MM.1S (cell line): ENCODE measurements around the gene CTNNBL1.

Experiments used
- DNase-seq: peaks from one replicate; pipeline ENCODE4 v3.0.0-alpha.2; 2015
- H2AFZ ChIP-seq: fragments of 300-600 bp; sonication (generic); 2 replicates; pipeline ENCODE4 v1.6.0; 2016; ENCODE audit warnings: antibody characterized with exemption, low read length
- H3F3A ChIP-seq: fragments of 300-600 bp; sonication (generic); 2 replicates; pipeline ENCODE4 v1.6.1; 2016; ENCODE audit warnings: mild to moderate bottlenecking, antibody characterized with exemption, low read length, moderate library complexity, mixed read lengths; ENCODE audit not compliant: insufficient read depth
- H3K27ac ChIP-seq: fragments of 300-600 bp; sonication (generic); 2 replicates; pipeline ENCODE4 v1.5.1; 2016; ENCODE audit warnings: mild to moderate bottlenecking, low read length
- H3K27me3 ChIP-seq: fragments of 300-600 bp; sonication (generic); replicated peaks from 2 replicates; pipeline ENCODE4 v1.6.0; 2016; ENCODE audit warnings: low read length; ENCODE audit not compliant: insufficient read depth
- H3K36me3 ChIP-seq: fragments of 300-600 bp; sonication (generic); replicated peaks from 2 replicates; pipeline ENCODE4 v1.6.1; 2016; ENCODE audit warnings: mild to moderate bottlenecking, low read length, mixed read lengths; ENCODE audit not compliant: insufficient read depth
- H3K4me1 ChIP-seq: fragments of 300-600 bp; sonication (generic); 2 replicates; pipeline ENCODE4 v1.6.1; 2016; ENCODE audit warnings: low read length, mixed read lengths
- H3K4me2 ChIP-seq: fragments of 300-600 bp; sonication (generic); 2 replicates; pipeline ENCODE4 v1.6.0; 2016; ENCODE audit warnings: low read depth, low read length
- H3K4me3 ChIP-seq: fragments of 300-600 bp; sonication (generic); 2 replicates; pipeline ENCODE4 v1.5.1; 2016; ENCODE audit warnings: low read length, mixed read lengths
- H3K79me2 ChIP-seq: fragments of 300-600 bp; sonication (generic); 2 replicates; pipeline ENCODE4 v1.6.1; 2016; ENCODE audit warnings: mixed run types, low read length, mixed read lengths
- H3K9ac ChIP-seq: fragments of 300-600 bp; sonication (generic); 2 replicates; pipeline ENCODE4 v1.6.1; 2016; ENCODE audit warnings: low read length, mixed read lengths
- H3K9me2 ChIP-seq: fragments of 300-600 bp; sonication (generic); replicated peaks from 2 replicates; pipeline ENCODE4 v1.6.1; 2016; ENCODE audit warnings: mild to moderate bottlenecking, low read length, mixed read lengths; ENCODE audit not compliant: insufficient read depth
- H3K9me3 ChIP-seq: fragments of 300-600 bp; sonication (generic); replicated peaks from 2 replicates; pipeline ENCODE4 v1.6.1; 2016; ENCODE audit warnings: mild to moderate bottlenecking, low read length, mixed read lengths; ENCODE audit not compliant: insufficient read depth
- H4K20me1 ChIP-seq: fragments of 300-600 bp; sonication (generic); 2 replicates; pipeline ENCODE4 v1.6.1; 2016; ENCODE audit warnings: mild to moderate bottlenecking, low read length, moderate library complexity, mixed read lengths; ENCODE audit not compliant: insufficient read depth
- EZH2 ChIP-seq: fragments of 300-600 bp; sonication (generic); optimal IDR thresholded peaks from 2 replicates; pipeline ENCODE3; 2017; ENCODE audit warnings: low read depth, mild to moderate bottlenecking, antibody characterized with exemption, low read length, mixed read lengths
- EZH2phosphoT487 ChIP-seq: fragments of 300-600 bp; sonication (generic); IDR thresholded peaks from 2 replicates; pipeline ENCODE4 v1.6.1; 2018; ENCODE audit warnings: antibody characterized with exemption, low read length
- TF ChIP-seq, protein P1 (sequence below): fragments of 300-600 bp; sonication (generic); IDR thresholded peaks from 2 replicates; pipeline ENCODE4 v1.5.1; 2016; ENCODE audit warnings: antibody characterized with exemption, low read length, mixed read lengths

CTNNBL1 gene

DNA sequence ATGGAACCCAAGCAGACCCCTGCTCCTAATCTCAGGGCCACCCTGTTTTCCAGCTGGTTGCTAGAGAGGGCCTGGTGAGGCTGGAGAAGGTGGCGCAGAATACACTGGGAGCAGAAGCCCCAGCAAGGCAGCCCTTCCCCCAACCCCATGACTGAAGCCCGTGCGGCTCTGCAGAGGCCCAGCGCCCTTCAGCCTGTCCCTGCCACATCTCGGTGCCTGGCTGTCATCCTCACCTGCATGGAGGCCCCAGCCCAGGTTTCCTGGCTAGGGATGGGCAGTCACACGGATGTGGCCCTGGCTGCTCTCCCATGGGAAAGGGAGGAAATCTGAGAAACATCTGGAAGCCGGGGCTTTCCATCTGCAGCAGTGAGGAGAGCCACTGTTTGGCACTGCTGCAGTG is 183.0 kb downstream of the CTNNBL1 start:
- Histone ChIP-seq H3K4me2 (no peak overlapping the region), H3K9me2 (no peaks in the 10 kb centered on the region)

DNA sequence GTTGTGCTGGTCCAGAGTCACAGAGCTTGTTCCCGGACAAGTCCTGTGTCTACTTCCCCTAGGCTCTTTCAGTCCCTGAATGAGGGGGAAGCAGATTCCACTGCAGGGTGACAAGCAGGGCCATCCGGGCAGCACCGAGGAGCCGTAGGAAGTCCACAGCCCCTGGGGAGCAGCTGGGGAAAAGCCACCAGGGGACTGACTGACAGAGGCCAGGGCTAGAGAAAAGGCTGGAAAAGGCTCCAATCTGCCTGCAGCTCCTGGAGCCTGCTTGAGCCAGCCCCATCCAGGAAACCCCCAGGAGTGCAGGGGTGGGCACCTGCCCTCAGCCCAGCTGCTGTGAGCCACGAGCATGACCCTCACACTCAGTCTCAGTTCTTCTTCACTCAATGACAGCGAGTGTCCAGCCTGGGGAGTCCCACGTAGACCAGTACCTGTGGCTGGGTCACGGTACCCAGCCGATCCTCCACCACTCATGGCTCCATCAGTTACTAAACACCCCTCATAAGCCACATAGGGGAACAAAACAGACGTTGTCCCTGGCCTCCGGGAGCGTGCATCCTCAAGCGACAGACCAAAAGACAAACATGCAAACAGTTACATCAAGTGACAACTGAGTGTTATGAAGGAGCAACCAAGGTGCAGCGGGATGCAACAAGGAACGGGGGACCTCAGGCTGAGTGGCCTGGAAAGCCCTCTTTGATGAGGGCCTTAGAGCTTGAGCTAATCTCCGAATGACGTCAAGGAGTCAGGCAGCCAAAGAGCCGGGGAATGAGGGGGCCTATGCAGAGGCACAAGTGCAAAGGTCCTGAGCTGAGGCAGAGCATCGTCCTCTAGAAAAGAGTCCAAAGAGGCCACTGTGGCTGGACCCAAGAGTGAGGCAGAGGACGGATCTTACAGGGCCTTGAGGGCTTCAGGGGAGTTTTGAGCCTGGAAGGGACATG is 184.3 kb downstream of the CTNNBL1 start:
- no peaks in the 10 kb centered on the region for H3K27me3 ChIP-seq
- no peak overlapping the region for H3K9ac ChIP-seq
- no peak overlapping the region for H3K4me2 ChIP-seq
- H3K79me2 ChIP-seq = no peaks in the 10 kb centered on the region
- H3K4me3 ChIP-seq = no peak overlapping the region
- no peak overlapping the region for H3K27ac ChIP-seq
- H3K9me2 ChIP-seq = no peaks in the 10 kb centered on the region
- no peak for TF ChIP-seq EZH2
- no peak for TF ChIP-seq EZH2phosphoT487
- TF ChIP-seq, protein P1, sequence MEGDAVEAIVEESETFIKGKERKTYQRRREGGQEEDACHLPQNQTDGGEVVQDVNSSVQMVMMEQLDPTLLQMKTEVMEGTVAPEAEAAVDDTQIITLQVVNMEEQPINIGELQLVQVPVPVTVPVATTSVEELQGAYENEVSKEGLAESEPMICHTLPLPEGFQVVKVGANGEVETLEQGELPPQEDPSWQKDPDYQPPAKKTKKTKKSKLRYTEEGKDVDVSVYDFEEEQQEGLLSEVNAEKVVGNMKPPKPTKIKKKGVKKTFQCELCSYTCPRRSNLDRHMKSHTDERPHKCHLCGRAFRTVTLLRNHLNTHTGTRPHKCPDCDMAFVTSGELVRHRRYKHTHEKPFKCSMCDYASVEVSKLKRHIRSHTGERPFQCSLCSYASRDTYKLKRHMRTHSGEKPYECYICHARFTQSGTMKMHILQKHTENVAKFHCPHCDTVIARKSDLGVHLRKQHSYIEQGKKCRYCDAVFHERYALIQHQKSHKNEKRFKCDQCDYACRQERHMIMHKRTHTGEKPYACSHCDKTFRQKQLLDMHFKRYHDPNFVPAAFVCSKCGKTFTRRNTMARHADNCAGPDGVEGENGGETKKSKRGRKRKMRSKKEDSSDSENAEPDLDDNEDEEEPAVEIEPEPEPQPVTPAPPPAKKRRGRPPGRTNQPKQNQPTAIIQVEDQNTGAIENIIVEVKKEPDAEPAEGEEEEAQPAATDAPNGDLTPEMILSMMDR = no peak
- no peaks in the 10 kb centered on the region for H4K20me1 ChIP-seq
- H2AFZ ChIP-seq = no peak overlapping the region
- no peaks in the 10 kb centered on the region for H3F3A ChIP-seq
- no peak for DNase-seq
- H3K36me3 ChIP-seq = no peaks in the 10 kb centered on the region
- no peaks in the 10 kb centered on the region for H3K9me3 ChIP-seq
- no peaks in the 10 kb centered on the region for H3K4me1 ChIP-seq

More for the DNA sequence above, 183.0 kb downstream of the CTNNBL1 start:
- Histone ChIP-seq H3K27me3 (no peaks in the 10 kb centered on the region), H2AFZ (no peak overlapping the region), H3K4me3 (no peak overlapping the region), H3K4me1 (no peaks in the 10 kb centered on the region), H3K27ac (no peak overlapping the region), H3K79me2 (no peaks in the 10 kb centered on the region), H3F3A (no peaks in the 10 kb centered on the region), H4K20me1 (no peaks in the 10 kb centered on the region), H3K9me3 (no peaks in the 10 kb centered on the region), H3K36me3 (no peaks in the 10 kb centered on the region), H3K9ac (no peak overlapping the region)
- no peak for DNase-seq
- TF ChIP-seq, protein P1 = no peak
- TF ChIP-seq EZH2 (no peak), EZH2phosphoT487 (no peak)

DNA sequence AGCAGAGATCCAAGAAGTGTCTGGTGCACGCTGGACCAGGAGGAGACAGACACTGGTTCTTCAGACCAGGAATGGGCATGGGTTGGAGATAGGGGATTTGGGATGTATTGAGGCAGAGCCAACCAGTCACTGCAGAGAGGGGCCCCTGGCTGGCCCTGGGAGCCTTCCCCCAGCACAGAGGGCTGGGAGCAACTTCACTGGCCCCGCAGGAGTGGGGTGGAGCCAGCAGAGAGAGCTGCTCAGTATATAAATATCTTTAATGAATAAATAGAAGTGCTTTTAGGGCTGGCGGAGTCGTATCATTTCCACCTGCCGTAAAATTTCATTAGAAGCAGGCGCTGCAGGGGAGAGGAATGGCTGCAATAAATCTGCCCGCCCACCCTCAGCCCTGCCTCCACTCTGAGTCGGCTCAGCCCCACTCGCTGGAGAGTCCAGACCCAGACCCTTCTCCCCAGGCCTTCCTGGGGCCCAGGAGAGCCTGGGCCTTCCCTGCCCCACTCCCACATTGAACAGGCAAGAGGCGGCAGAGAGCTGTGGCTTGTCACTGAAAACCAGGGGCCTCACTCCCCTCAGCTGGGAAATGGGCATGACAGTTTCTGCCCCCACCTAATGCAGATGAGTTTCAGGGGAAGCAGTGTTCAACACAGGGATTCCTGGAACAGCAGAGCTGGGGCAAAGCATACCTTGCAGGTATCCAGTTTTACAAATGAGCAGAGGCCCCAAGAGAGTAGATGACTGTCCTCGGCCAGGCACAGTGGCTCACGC is 185.2 kb downstream of the CTNNBL1 start:
- Histone ChIP-seq H3F3A (no peaks in the 10 kb centered on the region), H3K36me3 (no peaks in the 10 kb centered on the region), H3K9me3 (no peaks in the 10 kb centered on the region), H3K27ac (no peak overlapping the region), H3K4me3 (no peak overlapping the region), H3K79me2 (no peaks in the 10 kb centered on the region), H3K27me3 (no peaks in the 10 kb centered on the region), H3K9me2 (no peaks in the 10 kb centered on the region), H3K4me2 (no peak overlapping the region), H2AFZ (no peak overlapping the region), H3K4me1 (no peaks in the 10 kb centered on the region), H4K20me1 (no peaks in the 10 kb centered on the region), H3K9ac (no peak overlapping the region)
- DNase-seq = no peak
- TF ChIP-seq EZH2 = no peak
- TF ChIP-seq, protein P1 = no peak
- TF ChIP-seq EZH2phosphoT487 = no peak
